ENCODE results near the gene SH2D5. TPM values are rescaled to one million over a fixed set of nuclear protein-coding genes. Genes with fewer than 3 reads are reported as not detected.

Gene SH2D5
- total RNA-seq, 1 experiment from 2014 or later: 9.4 TPM

DNA sequence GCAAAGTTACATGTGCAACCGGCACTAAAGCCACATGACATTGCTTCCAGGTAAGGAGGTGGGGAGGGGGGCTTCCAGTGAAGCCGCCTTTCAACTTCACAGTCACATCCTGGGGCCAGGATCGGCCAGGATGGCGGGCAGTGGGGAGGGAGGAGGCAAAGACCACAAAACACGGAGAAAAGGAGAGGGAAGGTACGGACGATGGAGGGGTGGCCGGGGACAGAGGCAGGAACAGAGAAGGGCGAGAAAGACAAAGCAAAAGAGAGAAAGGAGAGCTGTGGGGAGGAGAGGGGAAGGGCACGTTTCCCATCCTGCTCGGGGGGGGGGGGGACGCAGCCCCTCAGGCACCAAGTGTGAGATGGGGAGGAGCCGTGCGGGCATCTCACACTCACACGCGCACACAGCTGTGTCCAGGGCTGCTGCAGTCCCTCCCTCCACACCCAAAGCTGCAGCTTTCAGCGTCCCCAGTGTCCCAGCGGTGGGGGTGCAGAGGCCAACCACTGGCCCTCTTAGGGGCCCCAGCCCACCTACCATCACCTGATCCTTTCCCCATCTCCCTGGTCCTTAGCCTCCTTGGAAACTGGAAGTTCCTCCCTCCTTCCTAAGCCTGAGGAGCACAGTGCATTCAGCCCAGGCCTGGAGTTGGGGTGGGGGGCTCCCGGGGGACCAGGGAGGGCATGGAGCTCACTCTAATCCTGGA, 2.4 kb downstream of the SH2D5 start:
- DNase-seq (ENCODE audit: low read depth): no peak
- in situ Hi-C loops (cut with HindIII; ENCODE audit: low pct_unique_long_range_greater_than_20kb, low sequenced_read_pairs): no loop called here

DNA sequence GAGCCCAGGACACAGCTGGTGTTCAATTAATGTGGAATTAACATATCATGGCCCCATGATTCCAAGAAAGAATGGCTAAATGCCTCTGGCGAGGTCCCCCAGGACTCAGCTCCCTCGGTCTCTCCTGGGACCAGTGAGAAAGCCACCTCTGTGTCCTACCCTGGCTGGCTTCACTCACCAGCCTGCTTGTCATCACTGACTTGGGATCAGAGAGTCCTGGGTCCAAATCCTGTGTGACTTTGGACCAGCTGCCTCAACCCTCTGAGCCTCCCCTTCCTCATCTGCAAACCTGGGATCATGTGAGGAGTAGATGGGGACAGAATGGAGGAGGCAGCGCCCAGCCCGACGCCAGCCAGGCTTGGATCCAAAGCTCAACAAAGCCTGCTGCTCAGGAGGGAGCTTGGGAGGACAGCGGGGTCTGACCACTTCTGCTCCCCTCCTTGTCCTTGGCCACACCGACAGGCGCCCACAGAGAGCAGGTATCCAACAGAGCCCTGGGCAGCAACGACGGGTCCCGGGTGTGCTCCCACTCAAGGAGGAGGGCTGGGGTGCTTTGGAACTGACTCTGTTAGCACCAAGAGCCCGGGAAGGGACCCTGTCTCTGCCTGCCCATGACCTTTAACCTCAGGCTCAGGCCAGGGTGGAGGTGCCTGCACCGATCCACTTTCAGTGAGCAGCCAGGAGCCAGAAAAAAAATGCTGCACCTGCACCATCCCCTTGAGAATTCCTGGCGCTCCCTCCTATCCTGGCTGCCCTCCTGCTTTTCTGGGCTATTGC, 3.2 kb downstream of the SH2D5 start:
- in situ Hi-C loops (cut with HindIII; ENCODE audit: low pct_unique_long_range_greater_than_20kb, low sequenced_read_pairs): no loop called here
- no peak for DNase-seq (ENCODE audit: low read depth)

DNA sequence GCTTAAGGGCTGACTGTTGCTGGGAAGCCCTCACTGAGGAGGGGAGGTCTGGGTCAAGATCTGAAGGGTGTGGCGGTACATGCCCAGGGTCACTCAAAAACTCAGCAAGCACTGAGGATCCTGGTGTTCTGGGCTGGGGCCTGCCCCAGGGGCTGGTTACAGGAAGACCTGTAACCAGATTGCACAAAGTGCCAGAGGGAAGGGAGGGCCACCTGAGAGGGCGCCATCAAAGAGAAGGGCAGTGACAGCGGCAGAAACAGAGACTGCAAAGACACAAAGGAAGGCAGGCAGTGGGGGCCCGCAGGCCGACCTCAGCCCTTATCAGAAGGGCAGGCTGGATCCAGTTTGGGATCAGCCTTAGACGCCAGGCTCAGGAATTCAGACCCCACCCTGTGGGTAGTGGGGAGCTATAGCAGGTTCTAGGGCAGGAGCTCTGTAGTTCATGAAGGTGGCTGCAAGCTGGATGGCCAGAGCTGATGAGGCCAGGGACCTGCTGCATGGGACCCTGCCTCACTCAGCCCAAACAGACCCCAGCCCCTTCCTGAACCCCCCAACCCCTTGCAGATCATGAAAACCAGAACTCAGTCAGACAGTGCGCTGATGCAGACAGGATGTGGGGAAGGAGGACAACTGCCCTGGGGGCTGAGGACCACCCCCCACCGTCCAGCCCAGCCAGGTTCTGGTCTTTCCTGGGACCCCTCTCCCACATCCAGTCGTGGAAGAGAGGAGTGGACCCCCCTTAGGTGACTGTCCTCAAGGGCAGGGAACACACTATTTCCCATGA, 3.9 kb downstream of the SH2D5 start:
- in situ Hi-C loops (cut with HindIII; ENCODE audit: low pct_unique_long_range_greater_than_20kb, low sequenced_read_pairs): no loop called here

DNA sequence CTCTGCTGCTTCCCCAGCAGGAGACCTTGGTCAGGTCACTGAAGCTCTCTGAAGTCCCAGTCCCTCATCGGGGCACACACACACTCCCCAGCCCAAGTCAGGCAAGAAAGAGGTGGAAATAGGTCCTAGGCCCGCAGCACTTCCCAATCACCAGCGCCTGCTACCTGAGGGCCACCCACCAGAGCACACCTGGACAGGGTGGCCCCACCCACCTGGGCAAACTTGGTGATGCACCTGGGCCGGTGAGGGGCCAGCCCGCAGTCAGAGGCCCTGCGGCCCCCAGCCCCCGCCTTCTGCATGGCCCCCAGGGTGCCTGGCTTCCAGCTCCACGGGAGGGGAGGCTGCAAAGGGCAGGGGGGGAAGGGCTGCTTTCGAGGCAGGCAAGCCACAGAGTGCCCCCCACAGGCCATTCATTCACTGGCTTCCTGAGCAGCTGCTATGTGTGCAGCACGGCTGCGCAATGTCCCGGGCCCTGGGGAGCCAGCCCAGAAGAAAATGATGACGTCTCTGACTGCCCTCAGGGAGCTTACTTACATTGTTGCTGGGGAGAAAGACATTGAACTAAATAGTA, 4.7 kb downstream of the SH2D5 start:
- DNase-seq (ENCODE audit: low read depth): no peak
- in situ Hi-C loops (cut with HindIII; ENCODE audit: low pct_unique_long_range_greater_than_20kb, low sequenced_read_pairs): no loop called here

More for the DNA sequence above, 3.9 kb downstream of the SH2D5 start:
- DNase-seq (ENCODE audit: low read depth): no peak

GRCh38 chr1:20726932-20727745, 5.4 kb downstream of the SH2D5 start:
- in situ Hi-C loops (cut with HindIII; ENCODE audit: low pct_unique_long_range_greater_than_20kb, low sequenced_read_pairs): no loop called here

DNA sequence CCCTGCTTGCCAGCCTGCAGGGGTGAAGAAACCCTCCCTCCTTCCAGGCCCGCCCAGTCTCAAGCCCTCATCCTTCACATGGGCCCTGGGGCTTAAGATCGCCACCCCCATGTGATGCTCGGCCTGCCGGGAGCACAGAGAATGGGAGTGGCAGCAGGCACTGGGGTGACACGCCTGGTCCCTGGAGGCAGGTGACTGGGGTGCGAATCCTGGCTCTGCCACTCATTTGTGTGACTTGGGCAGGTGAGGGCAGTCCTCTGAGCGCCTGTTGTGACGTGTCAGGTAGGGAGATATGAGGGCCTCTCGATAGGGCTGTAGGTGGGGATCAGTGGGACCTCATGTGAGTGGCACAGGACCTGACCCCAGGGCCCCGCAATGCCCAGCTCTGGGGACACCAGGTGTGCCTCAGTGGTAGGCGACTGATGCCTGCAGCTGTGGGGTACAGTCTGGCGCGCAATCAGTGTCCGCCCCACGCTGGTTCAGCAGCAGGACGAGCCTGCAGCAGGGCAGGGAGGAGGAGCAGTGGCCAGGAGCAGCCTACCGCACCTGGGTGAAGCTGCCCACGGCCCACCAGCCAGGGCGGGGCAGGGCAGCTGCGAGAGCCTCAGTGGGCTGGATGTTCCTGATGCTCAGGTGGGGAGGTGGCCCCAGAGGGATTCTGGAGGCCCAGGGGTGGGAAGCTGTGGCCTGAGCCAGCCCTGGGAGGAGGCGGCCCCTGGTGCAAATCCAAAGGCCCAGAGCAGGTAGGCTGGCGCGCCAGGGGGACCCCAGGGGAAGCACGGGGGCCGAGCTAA, 6.2 kb downstream of the SH2D5 start:
- in situ Hi-C loops (cut with HindIII; ENCODE audit: low pct_unique_long_range_greater_than_20kb, low sequenced_read_pairs): no loop called here
- no peak for DNase-seq (ENCODE audit: low read depth)

More at GRCh38 chr1:20726932-20727745, 5.4 kb downstream of the SH2D5 start:
- no peak for DNase-seq (ENCODE audit: low read depth)

DNA sequence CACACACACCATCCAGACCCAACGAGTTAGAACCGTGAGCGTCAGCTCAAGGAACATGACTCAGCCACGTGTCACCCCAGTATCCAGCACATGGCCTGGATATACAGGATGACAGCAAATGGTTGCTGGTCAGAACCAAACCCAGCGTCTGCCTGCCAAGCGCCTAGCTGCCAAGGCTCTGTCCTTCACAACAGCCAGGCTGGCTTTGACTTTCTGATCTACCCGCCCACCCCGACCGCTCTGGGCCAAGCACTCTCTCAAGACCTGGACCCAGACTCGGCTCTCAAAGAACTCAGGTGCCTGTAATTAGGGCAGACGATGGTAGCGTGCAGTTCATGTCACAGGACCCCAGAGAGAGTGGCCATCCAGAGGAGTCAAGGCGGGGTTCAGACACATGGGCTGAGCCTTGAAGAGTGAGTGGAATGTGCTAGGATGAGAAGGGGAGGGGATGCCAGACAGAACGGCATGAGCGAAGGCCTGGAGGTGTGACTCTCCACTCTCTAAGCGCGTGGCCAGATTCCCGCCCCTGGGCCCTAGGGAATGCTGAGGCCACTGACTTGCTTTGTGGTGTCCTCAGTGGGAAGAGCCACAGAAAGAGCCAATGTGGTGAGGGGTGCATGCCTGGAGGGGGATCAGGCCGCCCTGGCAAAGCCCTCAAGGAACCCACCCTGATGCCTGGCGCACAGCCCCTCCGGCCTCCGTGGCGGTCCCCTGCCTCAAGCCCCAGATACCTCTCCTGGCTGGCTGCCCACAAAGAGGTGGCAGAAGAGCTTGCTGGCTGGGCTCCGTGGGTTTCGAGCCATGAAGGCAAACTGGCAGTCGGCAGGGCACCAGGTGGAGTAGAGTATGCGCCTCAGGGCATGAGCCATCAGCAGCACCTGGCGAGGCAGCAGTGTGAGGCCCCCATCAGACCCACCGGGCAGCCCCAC, 7.0 kb downstream of the SH2D5 start:
- peak; percentile 29 for DNase-seq (ENCODE audit: low read depth)
- in situ Hi-C loops (cut with HindIII; ENCODE audit: low pct_unique_long_range_greater_than_20kb, low sequenced_read_pairs): no loop called here

- in situ Hi-C loops (cut with HindIII; ENCODE audit: low pct_unique_long_range_greater_than_20kb, low sequenced_read_pairs): no loop called here
- no peak for DNase-seq (ENCODE audit: low read depth)
Observed at GRCh38 chr1:20724364-20725188, 7.9 kb downstream of the SH2D5 start.

- no peak for DNase-seq (ENCODE audit: low read depth)
Observed at GRCh38 chr1:20723537-20724363, 8.8 kb downstream of the SH2D5 start.

GRCh38 chr1:20723159-20723536, 9.4 kb downstream of the SH2D5 start:
- in situ Hi-C loops (cut with HindIII; ENCODE audit: low pct_unique_long_range_greater_than_20kb, low sequenced_read_pairs): no loop called here
- no peak for DNase-seq (ENCODE audit: low read depth)

More at GRCh38 chr1:20723537-20724363, 8.8 kb downstream of the SH2D5 start:
- in situ Hi-C loops (cut with HindIII; ENCODE audit: low pct_unique_long_range_greater_than_20kb, low sequenced_read_pairs): no loop called here

GRCh38 chr1:20721117-20722061, 11.1 kb downstream of the SH2D5 start:
- DNase-seq (ENCODE audit: low read depth): no peak
- in situ Hi-C loops (cut with HindIII; ENCODE audit: low pct_unique_long_range_greater_than_20kb, low sequenced_read_pairs): no loop called here

DNA sequence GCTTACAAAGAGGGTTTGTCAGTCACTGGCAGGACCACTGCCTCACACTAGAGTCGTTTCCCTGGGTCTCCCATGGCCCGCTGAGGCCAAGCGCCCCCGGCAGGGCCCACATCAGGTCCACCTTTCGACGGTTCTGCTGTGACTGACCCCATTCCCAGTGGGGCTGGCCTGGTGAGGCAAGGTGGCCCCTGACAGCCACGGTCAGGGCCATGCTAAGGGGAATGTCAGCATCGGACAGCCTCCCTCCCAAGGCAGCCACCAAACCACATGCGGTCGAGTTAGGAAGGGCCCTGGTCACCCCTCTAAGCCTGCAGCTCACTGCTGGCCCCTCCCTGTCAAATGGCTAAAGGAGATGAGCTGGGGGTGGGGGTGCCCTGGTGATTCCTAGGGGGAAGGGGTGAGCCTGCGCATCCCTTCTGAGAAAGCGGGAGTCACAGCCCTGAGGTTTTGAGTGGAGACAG, 11.8 kb downstream of the SH2D5 start:
- DNase-seq (ENCODE audit: low read depth): no peak
- in situ Hi-C loops (cut with HindIII; ENCODE audit: low pct_unique_long_range_greater_than_20kb, low sequenced_read_pairs): no loop called here

DNA sequence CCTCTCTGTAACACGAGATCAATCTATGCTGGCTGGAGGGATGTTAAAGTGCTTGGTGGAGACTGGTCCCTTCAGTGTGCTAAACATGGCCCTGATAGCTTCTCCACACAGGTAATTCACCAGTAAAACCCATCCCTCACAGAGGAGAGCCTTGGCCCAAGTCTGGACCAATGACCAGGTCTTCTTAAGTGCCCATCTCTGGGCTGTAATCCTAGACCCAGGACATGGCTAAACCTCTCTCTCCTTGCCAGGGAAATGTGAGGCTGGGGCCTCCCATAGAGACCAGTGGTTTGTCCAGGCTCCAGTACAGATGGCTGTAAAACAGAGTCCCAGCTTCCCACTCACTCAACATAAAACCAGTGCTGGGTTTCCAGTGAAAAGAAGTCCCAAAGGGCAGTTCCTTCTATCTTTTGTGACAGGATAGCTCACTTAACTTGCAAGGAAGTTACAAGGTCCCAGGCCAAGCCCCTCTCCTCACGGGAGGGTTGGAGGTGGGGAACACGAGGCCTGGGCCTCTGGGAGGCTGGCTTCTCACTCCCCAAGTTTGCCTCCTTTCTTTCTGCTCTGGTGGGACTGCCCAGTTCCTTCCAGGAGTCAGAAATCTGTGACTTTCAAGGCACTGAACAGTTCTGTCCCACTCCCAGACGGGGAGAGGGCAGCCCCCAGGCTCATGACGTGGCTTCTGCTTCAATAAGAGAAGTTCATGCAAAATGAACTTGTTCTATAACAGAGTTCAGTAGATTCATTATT, 12.5 kb downstream of the SH2D5 start:
- in situ Hi-C loops (cut with HindIII; ENCODE audit: low pct_unique_long_range_greater_than_20kb, low sequenced_read_pairs): no loop called here

More for the DNA sequence above, 12.5 kb downstream of the SH2D5 start:
- DNase-seq (ENCODE audit: low read depth): no peak
